Panc1 (cell line): ENCODE results near the gene NCAPH2. TPM values are rescaled to one million over a fixed set of nuclear protein-coding genes. Genes with fewer than 3 reads are reported as not detected.

Experiments
- ATAC-seq: fragments of 200-7000 bp; cut with Tn5 transposase; 2 replicates; pipeline ENCODE4 v1.9.1; 2020; ENCODE audit warnings: mild to moderate bottlenecking, moderate library complexity
- BruUV-seq: library from RNA; stranded (reverse); fragments of 400-500 nt; replicated peaks from 2 replicates; lab custom pipeline; 2021; lab: Mats Ljungman, UMichigan
- CTCF ChIA-PET: fragments of 300-600 bp; sonication (Branson Sonifier 250); formaldehyde crosslinking; loops from one replicate; lab custom pipeline; 2022; ENCODE audit warnings: antibody characterized with exemption; lab: Charles Lee
- POLR2A ChIA-PET: fragments of 300-600 bp; sonication (Branson Sonifier 250); formaldehyde crosslinking; loops from one replicate; lab custom pipeline; 2022; ENCODE audit warnings: antibody characterized with exemption; lab: Charles Lee
- DNase-seq: peaks from one replicate; pipeline ENCODE4 v3.0.0-alpha.2; 2010; ENCODE audit warnings: low read depth, low spot score
- H3K27ac ChIP-seq: 2 replicates; pipeline ENCODE4 v1.5.1; 2011; ENCODE audit warnings: mild to moderate bottlenecking, low read length, inconsistent platforms
- H3K27me3 ChIP-seq: fragments of 200-500 bp; sonication (Bioruptor generic); 2 replicates; pipeline ENCODE4 v1.6.0; 2014; ENCODE audit warnings: low read length, inconsistent platforms; ENCODE audit not compliant: control insufficient read depth, insufficient read depth
- H3K36me3 ChIP-seq: fragments of 200-500 bp; sonication (Bioruptor generic); 2 replicates; pipeline ENCODE4 v1.5.1; 2014; ENCODE audit warnings: inconsistent platforms, mild to moderate bottlenecking, low read length, moderate library complexity; ENCODE audit not compliant: control insufficient read depth, insufficient read depth
- H3K4me1 ChIP-seq: 2 replicates; pipeline ENCODE4 v1.5.1; 2011; ENCODE audit warnings: inconsistent platforms, mild to moderate bottlenecking, low read length, moderate library complexity; ENCODE audit not compliant: control insufficient read depth, insufficient read depth
- H3K4me3 ChIP-seq, 2 experiments: 2 replicates each; pipeline ENCODE4 v1.5.1; 2011 to 2012; ENCODE audit warnings: low read depth in 2 of 2, low read length in 2 of 2, mild to moderate bottlenecking in 2 of 2, inconsistent platforms in 1 of 2, moderate library complexity in 1 of 2
- H3K9me3 ChIP-seq: fragments of 200-500 bp; sonication (Bioruptor generic); 2 replicates; pipeline ENCODE4 v1.5.1; 2014; ENCODE audit warnings: low read depth, mild to moderate bottlenecking, inconsistent platforms, low read length, moderate library complexity; ENCODE audit not compliant: control insufficient read depth, insufficient read depth
- CTCF ChIP-seq: fragments of 450-650 bp; IDR thresholded peaks from 2 replicates; pipeline ENCODE4 v1.5.1; 2017; ENCODE audit warnings: mild to moderate bottlenecking
- POLR2AphosphoS5 ChIP-seq: IDR thresholded peaks from 2 replicates; pipeline ENCODE4 v1.6.1; 2012; ENCODE audit warnings: mild to moderate bottlenecking, low read depth, low read length, moderate library complexity
- SIN3A ChIP-seq: IDR thresholded peaks from 2 replicates; pipeline ENCODE4 v1.6.1; 2012; ENCODE audit warnings: low read depth, mild to moderate bottlenecking, low read length, moderate library complexity, borderline replicate concordance; ENCODE audit not compliant: insufficient read depth
- TCF7L2 ChIP-seq: IDR thresholded peaks from 2 replicates; pipeline ENCODE4 v1.6.1; 2011; ENCODE audit warnings: mild to moderate bottlenecking, low read depth, low read length, inconsistent platforms
- in situ Hi-C: cut with HindIII; loops from 2 replicates; pipeline ENCODE4 v1.10.0; 2016; ENCODE audit warnings: low sequenced_read_pairs, low pct_unique_long_range_greater_than_20kb
- intact Hi-C: fragments of 100-400 bp; cut with micrococcal nuclease; formaldehyde crosslinking; loops from one replicate; pipeline ENCODE4 v1.10.0; 2022; ENCODE audit not compliant: unreplicated experiment
- total RNA-seq: library from RNA; stranded (reverse); gene quantifications from one replicate; pipeline ENCODE4 v1.2.1, GENCODE V29; 2021; ENCODE audit not compliant: unreplicated experiment
- TF ChIP-seq, protein P1 (sequence below), 2 experiments: IDR thresholded peaks; 2 replicates each; pipeline ENCODE4 v1.6.1; 2011 to 2012; ENCODE audit warnings: low read depth in 2 of 2, control low read depth in 1 of 2, low read length in 1 of 2, mild to moderate bottlenecking in 1 of 2, moderate library complexity in 1 of 2; ENCODE audit not compliant: insufficient read depth in 1 of 2

Gene NCAPH2
- total RNA-seq, 1 experiment from 2014 or later, result 55.6 TPM

DNA sequence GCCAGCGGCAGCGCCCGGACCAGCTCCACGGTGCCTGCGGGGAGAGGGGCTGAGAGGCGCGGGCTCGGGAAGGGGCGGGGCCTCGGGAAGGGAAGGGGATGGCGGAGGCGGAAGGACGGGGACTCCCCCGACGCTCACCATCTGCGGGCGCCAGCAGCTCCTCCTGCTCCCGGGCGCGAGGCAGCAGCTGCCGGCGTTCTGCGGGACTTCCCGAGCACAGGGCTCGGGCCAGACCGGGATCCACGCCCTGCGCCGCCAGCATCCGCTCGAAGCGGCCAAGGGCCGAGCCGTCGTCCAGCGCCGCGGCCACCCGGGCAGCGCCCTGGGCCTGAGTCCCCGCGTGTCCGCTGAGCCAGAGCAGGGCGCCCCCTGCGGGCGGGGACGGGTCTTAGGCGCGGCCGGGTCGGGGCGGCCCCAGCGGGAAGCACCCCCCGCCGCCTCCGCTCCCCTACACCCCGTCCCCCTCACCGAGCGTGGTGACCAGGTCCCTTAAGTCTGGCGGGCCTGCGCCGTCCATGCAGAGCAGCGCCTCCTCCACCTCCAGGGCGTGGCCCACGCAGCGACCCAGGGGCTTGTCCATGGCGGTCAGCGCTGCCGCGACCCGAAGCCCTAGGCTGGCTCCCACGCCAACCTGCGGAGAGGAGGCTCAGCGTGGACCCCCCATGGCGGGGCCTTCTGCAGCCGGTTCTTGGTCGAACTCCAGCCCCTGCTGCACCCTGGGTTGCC, 18.2 kb downstream of the NCAPH2 start:
- in situ Hi-C loops (no loop called here), intact Hi-C loops (no loop called here)
- H3K9me3 ChIP-seq, result no peaks in the 10 kb centered on the region
- ATAC-seq (peak; percentile 37), DNase-seq (no peak)
- H3K27ac ChIP-seq, result peak overlapping the region; percentile 79; the same call in 1 of the 2 replicates
- ChIA-PET POLR2A (interaction anchor here (0.6 kb wide), 1 partner anchor 173 kb away, joined by 3 read pairs; no protein-coding TSS in a partner anchor), CTCF (interaction anchor here (0.8 to 1.4 kb wide), 4 partner anchors 9 to 94 kb away, joined by 3 to 12 read pairs (median 10); partner anchors contain the start of genes LMF2 and NCAPH2)
- H3K4me3 ChIP-seq, result peak overlapping the region; percentile 65 to 69
- BruUV-seq, result no TSS peak
- H3K27me3 ChIP-seq, result no peaks in the 10 kb centered on the region
- no peaks in the 10 kb centered on the region; the same call in 1 of the 2 replicates for H3K36me3 ChIP-seq
- H3K4me1 ChIP-seq, result peaks cover 4% of the 10 kb centered on the region
- peak; percentile 47; the same call in 1 of the 2 replicates for TF ChIP-seq POLR2AphosphoS5
- TF ChIP-seq SIN3A, result peak; percentile 49; the same call in 1 of the 2 replicates
- TF ChIP-seq CTCF, result peak; percentile 82
- no peak for TF ChIP-seq TCF7L2
- TF ChIP-seq, protein P1, sequence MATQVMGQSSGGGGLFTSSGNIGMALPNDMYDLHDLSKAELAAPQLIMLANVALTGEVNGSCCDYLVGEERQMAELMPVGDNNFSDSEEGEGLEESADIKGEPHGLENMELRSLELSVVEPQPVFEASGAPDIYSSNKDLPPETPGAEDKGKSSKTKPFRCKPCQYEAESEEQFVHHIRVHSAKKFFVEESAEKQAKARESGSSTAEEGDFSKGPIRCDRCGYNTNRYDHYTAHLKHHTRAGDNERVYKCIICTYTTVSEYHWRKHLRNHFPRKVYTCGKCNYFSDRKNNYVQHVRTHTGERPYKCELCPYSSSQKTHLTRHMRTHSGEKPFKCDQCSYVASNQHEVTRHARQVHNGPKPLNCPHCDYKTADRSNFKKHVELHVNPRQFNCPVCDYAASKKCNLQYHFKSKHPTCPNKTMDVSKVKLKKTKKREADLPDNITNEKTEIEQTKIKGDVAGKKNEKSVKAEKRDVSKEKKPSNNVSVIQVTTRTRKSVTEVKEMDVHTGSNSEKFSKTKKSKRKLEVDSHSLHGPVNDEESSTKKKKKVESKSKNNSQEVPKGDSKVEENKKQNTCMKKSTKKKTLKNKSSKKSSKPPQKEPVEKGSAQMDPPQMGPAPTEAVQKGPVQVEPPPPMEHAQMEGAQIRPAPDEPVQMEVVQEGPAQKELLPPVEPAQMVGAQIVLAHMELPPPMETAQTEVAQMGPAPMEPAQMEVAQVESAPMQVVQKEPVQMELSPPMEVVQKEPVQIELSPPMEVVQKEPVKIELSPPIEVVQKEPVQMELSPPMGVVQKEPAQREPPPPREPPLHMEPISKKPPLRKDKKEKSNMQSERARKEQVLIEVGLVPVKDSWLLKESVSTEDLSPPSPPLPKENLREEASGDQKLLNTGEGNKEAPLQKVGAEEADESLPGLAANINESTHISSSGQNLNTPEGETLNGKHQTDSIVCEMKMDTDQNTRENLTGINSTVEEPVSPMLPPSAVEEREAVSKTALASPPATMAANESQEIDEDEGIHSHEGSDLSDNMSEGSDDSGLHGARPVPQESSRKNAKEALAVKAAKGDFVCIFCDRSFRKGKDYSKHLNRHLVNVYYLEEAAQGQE (IDR thresholded peaks at IDR 0.05; ENCODE audit: insufficient read depth in 1 of 2, low read depth in 2 of 2, low read length in 1 of 2), result no peak

GRCh38 chr22:50526834-50527801, 19.1 kb downstream of the NCAPH2 start:
- POLR2A ChIA-PET, result interaction anchor here (0.6 kb wide), 3 partner anchors 19 to 32 kb away, joined by 6 to 11 read pairs (median 10); partner anchors contain the start of gene NCAPH2
- H3K4me1 ChIP-seq, result peaks cover 4% of the 10 kb centered on the region

More at GRCh38 chr22:50526834-50527801, 19.1 kb downstream of the NCAPH2 start:
- in situ Hi-C loops, result no loop called here
- H3K27me3 ChIP-seq, result no peaks in the 10 kb centered on the region
- intact Hi-C loops, result no loop called here
- ATAC-seq (peak; percentile 58), DNase-seq (no peak)
- H3K27ac ChIP-seq, result peak overlapping the region; percentile 79
- CTCF ChIA-PET, result no interaction called here
- TSS peak; percentile 76 for BruUV-seq
- H3K9me3 ChIP-seq, result no peaks in the 10 kb centered on the region
- TF ChIP-seq CTCF (no peak), SIN3A (peak; percentile 37; the same call in 1 of the 2 replicates), POLR2AphosphoS5 (peak; percentile 61; the same call in 1 of the 2 replicates)
- TF ChIP-seq, protein P1 (IDR thresholded peaks at IDR 0.05; ENCODE audit: insufficient read depth in 1 of 2, low read depth in 2 of 2, low read length in 1 of 2), result no peak
- no peaks in the 10 kb centered on the region; the same call in 1 of the 2 replicates for H3K36me3 ChIP-seq
- peak overlapping the region; percentile 65 to 69 for H3K4me3 ChIP-seq
